HG03139 (cell line): ENCODE measurements around the gene CCDC86.

ENCODE experiments used
- ATAC-seq: cut with Tn5 transposase; IDR thresholded peaks from one replicate; pipeline ENCODE4 v1.9.1; 2021; ENCODE audit not compliant: unreplicated experiment

The CCDC86 gene

DNA sequence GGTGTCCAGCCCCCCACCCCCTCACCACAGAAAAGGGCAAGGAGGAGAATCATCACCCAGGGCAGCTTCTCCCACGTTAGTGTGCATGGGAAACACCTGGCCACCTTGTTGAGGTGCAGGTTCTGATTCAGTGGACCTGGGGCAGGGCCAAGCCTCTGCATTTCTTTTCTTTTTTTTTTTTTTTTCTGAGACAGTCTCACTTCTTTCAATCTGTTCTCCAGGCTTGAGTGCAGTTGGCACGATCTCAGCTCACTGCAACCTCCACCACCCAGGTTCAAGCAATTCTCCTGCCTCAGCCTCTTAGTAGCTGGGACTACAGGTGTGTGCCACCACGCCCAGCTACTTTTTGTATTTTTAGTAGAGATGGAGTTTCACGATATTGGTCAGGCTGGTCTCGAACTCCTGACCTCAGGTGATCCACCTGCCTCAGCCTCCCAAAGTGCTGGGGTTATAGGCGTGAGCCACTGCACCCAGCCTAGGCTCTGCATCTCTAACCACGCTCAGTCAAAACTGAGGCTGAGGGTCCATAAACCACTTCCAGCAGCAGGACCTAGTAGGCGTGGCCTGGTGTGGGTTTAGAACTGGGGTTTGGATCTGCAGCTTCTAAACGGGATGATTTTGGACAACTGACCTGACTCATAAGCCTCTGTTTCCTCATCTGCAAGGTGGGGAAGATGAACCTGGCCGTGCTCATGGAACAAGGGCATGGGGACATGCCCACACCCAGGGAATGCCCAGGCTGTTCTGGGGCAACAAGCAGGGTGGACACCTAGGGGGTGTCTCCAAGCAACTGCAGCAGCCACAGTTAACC, 26.2 kb downstream of the CCDC86 start:
- no peak for ATAC-seq

DNA sequence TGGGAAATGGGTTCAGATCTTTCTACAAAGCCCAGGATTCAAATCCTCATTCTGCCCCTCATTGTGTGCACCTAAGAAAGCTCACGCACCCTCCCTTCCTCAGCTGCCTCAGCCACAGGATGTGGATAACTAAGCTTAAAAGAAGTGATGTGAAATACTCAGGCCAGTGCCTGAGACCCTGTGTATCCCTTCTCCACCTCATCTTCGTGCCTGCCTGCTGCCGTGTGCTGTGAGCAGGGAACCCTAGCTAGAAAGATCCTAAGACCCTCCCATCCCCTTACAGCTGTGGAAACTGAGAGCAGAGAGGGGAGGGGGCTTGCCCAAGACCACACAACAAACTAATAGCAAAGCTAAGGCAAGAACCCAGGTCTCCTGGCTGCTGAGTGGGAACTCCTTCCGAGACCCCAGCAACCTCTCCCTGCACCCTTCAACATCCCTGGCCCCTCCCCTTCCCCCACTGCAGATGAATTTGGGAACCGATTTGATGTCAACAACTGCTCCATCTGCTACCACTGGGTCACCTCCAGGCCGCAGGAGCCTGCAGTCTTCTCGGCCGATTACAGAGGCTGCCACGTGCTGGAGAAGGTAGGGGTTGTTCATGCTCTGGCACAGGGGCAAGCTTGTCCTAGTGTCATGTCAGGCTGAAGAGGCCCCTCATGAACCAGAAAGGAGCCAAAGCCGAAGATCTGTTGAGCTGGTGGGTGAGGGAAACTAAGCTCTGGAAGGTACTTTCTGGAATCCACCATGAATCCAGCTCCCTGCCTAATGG, 27.0 kb downstream of the CCDC86 start:
- no peak for ATAC-seq

DNA sequence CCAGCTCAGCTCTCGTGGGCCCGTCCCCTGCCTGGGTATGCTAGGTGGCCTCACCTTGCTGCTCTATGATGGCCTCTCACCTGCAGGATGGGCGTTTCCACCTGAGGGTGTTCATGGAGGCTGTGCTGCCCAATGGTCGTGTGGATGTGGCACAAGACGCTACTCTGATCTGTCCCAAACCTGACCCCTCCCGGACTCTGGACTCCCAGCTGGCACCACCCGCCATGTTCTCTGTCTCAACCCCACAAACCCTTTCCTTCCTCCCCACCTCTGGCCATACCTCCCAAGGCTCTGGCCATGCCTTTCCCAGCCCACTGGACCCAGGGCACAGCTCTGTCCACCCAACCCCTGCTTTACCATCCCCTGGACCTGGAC, 27.5 kb downstream of the CCDC86 start:
- ATAC-seq = no peak

DNA sequence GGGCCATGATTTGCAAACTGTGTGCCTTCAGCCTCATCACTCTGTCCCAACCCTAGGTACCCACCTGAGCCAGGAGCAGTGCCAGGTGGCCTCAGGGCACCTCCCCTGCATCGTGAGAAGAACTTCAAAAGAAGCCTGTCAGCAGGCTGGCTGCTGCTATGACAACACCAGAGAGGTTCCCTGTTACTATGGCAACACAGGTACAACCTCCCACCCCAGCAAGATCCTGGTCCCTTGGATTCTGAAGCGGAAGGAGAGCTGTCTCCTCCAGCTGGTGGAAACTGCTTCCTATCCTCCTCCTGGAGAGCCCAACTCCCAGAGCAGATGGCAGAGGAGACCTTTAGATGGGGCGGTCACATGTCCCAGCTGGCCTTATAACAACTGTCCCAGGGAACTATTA, 28.4 kb downstream of the CCDC86 start:
- ATAC-seq = no peak

DNA sequence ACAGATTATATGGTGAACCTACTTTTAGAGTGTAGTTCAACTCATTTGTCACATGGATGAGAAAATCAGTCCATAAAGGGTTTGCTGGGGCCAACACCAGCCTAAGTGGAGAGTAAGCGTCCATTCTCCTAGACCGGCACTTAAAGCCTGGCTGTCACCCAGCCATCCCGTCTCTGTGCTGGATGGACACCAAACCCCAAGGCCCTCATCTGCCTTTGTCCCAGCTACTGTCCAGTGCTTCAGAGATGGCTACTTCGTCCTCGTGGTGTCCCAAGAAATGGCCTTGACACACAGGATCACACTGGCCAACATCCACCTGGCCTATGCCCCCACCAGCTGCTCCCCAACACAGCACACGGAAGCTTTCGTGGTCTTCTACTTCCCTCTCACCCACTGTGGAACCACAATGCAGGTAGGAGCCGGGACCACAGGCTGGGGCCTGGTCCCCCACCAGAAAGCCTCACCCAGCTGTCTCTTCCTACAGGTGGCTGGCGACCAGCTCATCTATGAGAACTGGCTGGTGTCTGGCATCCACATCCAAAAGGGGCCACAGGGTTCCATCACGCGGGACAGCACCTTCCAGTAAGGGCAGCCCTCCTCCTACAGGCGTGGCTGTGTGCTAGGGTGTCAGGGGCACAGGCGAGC, 28.9 kb downstream of the CCDC86 start:
- ATAC-seq = no peak

DNA sequence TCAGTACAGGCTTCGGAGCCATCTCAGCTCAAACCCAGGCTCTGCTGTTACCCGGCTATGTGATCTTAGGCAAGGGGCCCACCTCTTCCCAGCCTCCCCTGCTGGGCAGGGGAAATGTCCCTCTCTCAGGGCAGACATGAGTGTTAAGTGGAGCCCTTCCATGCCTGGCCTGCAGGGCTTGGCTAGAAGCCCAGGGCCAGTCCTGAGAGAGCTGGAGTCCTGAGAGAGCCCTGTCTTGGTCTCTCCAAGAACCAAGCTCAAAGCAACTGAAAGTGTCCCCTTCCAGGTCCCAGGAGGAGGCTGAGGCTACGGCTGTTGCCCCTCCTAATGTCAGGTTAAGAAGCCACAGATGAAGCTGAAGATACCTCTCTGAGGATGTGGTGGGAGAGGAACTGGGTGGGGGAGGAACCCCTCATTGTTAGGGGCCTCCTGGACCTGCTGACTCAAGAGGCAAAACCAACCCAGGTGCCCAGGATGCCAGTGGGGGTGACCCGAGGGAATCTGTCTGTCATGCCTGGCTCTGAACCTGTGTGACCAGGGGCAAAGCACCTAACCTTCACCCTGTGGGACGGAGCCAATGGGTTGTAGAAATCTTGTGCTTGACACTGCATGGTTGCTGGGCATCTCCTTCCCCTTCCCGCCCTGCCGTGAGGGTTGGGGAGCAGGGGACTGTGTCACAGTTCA, 29.6 kb downstream of the CCDC86 start:
- no peak for ATAC-seq

DNA sequence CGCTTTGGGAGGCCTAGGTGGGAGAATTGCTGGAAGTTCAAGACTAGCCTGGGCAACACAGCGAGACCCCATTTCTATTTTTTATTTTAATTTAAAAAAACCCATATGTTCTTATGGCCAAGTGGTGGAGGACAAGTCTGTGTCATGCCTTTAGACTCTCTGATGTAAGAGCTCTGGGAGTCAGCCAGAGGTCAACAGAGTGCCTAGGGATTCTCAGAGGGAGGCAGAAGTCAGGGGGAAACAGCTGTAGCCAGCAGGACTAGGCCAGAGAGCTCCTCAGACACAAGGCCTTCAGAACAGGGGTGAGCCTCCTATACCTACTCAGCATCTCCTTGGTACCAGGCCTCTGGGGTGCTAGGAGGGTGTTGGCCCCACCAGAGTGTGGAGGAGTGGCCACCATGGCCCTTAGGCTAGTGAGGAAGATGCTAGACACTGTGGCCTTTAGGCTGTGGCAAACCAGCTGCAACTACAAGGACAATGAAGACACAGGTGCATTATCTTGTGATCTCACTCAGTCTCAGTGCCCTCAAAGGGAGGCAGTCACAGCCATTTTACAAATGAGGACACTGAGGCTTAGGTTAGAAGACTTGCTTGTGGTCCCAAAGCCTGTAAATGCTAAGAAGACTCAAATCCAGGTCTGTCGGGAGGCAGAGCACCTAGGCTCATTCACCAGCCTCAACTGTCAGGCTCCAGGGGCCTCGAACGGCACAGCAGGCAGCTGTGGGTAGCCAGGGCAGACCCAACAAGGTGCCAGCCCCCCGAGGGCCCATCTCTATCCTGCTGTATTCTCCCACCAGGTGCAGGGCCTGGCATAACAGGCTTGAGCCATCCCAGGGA, 30.4 kb downstream of the CCDC86 start:
- ATAC-seq = no peak

DNA sequence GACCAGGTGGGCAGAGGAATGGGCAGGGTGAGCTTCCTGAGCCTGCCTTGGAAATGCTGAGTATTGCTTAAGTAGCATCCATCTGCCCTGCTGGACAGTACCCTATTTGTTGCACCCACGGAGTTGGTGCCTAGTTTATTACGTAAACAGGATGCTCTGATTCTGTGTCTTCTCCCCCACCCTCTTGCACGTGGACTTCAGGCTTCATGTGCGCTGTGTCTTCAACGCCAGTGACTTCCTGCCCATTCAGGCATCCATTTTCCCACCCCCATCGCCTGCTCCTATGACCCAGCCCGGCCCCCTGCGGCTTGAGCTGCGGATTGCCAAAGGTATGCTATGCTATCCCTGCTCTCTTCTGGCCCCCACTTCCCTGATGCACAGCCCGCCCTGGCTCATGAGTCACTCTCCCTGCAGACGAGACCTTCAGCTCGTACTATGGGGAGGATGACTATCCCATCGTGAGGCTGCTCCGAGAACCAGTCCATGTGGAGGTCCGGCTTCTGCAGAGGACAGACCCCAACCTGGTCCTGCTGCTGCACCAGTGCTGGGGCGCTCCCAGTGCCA, 31.1 kb downstream of the CCDC86 start:
- ATAC-seq = no peak

DNA sequence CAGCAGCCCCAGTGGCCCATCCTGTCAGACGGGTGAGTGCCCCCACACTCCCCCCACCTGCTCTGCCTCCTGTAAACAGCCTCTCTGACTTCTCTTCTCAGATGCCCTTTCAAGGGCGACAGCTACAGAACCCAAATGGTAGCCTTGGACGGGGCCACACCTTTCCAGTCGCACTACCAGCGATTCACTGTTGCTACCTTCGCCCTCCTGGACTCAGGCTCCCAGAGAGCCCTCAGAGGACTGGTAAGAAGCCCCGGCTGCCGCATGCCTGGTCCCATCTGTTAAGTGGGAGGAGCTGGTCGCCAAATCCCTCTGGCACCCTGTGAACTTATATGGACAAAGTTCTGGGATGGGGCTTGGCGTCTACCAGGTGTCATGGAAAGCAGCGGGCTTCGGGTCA, 31.6 kb downstream of the CCDC86 start:
- no peak for ATAC-seq

DNA sequence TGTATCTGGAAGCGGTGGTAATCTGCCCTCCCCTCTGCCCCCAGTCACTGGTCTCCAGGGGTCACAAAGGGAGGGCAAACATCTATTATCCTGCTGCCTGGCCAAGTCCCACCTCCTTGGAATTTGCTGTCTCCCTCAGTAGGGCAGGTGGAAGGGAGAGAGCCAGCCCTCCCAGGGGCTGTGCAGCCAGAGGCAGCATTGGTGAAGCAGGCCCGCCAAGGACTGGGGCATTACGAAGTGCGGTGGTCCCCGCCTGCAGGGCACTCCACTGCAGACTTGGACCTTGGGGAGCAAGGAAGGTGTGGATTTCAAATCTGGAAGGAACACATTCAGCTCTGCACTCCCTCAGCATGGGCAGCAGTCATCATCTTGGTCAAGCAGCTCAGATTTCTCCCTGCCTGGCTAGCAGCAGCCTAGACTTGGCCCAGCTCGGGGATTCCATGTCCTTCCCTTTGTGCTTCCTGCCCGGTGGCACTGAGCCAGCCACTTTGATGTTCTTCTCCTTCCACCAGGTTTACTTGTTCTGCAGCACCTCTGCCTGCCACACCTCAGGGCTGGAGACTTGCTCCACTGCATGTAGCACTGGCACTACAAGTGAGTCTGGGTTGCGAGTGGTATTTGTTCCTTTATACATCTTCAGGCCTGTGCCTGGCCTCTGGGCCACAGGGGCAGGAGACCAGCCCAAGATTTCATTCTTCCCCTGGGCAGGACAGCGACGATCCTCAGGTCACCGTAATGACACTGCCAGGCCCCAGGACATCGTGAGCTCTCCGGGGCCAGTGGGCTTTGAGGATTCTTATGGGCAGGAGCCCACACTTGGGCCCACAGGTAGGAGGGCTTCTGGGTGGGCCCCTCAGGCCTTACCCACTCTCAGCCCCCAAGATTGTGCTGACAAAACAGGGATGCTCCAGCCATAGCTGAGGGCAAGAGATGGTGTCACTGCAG, 32.8 kb downstream of the CCDC86 start:
- ATAC-seq = no peak

DNA sequence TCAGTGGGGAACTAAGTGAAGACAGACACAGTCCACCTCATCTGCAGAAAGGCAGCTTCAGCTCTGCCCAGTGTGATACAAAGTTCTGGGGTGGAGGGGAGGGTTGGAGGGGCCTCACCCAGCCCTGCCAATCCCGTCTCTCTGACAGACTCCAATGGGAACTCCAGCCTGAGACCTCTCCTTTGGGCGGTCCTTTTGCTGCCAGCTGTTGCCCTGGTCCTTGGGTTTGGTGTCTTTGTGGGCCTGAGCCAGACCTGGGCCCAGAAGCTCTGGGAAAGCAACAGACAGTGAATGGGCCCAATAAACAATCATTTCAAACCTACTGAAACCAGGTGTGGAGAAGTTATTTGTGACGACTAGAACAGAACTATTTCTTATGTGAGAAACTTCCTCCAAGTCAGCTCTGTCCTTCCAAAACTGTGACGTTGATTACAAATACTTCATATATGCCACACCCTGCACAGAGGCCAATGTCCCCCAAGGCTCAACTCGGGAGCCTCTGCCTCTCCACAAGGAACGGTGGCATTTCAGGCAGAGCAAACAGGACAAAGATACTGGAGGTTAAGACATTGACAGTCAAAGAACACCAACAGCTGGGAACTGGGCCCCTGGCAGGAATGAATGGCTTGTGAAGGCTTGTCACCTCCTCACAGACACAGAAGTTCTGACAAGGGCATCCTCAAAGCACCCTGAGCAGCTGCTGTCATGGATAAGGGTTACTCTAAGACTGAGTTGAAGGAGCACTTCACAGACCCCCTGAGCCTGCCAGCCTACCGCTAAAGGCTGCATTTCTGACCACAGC, 33.7 kb downstream of the CCDC86 start:
- ATAC-seq = no peak

DNA sequence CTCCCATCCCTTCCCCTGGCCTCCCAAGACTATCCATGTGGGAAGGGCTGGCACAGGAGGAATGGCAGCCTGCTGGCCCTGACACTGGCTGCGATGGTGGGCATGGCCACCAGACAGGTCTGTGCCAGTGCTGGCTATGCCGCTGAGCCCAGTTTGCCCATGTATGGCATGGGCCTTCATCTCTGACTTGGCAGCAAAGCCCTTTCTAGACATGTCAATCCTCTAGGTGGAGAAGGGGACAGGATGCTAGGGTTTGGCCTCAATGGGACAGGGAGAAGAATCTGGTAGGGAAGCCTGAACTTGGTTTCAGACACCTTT, 34.2 kb downstream of the CCDC86 start:
- ATAC-seq = no peak

DNA sequence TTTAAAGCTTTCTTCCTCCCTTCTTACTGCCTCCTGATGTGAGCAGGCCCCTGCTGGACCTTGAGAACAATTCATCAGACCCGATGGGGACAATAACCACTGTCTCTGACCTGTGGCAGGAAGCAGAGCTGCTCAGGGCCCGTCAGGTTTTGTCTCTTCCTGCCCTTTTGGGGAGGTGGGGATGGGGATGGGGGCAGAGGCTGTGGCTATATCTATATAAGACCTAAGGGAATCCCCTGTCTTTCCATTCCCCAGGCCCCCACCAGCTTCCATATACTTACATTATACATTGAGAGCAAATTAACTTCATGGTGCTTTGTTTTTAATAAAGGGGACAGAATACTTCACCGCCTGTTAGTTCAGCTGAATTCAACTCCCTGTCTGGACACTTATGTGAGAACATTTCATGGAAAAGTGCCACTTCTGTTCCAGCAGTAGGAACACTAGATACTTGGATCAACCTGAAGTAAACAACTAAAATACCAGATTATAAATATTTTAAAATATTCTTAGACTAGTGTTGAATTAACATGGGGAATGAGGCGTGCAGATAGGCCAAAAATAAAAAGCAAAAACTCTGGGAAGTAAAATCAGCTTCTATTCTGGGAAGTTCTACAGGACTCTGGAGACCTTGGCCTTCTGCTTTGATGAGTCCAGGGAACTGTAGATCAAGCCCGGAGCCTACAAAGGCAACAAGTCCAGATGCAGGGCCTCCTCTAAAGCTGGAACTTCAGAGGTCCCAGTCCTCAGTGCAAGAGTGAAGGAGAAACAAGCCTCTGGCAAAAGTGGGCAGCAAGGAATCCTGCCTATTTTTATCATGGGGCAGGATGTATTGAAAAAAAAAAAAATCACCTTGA, 36.6 kb downstream of the CCDC86 start:
- ATAC-seq = no peak

DNA sequence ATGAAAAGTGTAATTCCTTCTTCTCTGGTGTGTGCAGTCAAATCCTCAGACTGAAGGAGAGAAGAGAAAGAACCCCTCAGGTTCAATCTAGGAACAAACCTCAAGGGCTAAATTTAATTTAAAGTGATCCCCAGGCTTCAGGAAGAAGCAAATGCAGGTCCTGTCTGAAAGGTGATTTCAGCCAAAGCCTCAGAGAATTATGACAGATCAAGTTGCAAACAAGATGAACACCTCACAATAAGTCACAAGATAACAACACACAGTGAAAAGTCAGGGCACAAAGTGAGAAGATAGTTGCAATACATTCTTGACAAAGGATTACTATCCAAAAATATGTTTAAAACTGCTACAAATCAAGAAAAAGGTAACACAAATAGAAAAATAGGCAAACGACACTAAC, 37.2 kb downstream of the CCDC86 start:
- ATAC-seq = no peak

DNA sequence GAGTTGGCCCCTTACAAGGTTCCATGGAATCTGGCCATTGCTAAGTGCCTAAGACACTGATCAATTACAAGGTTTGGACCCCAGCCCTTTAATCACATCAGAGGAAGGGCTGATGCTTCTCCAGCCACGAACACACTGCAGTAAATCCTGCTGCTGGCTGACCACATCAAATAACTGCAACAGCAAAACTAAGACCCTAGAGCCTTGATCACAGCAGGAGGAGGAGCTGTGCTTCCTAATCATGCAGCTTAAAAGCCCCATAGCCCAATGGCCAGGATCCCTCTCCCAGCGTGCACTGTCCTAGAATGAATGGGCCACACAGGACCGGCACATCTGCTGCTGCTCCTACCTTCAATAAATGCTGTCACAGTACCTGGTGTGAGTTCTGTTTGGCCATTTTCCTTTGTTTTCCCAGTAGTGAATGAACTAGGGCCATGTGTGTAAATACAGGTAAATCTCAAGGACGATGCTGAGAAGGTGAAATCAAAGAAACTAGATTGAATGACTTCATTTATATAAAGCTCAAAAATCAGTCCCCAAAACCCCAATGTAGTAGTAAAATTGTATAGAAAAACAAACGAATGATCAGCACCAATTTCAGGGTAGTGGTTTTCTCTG, 38.2 kb downstream of the CCDC86 start:
- ATAC-seq = no peak

DNA sequence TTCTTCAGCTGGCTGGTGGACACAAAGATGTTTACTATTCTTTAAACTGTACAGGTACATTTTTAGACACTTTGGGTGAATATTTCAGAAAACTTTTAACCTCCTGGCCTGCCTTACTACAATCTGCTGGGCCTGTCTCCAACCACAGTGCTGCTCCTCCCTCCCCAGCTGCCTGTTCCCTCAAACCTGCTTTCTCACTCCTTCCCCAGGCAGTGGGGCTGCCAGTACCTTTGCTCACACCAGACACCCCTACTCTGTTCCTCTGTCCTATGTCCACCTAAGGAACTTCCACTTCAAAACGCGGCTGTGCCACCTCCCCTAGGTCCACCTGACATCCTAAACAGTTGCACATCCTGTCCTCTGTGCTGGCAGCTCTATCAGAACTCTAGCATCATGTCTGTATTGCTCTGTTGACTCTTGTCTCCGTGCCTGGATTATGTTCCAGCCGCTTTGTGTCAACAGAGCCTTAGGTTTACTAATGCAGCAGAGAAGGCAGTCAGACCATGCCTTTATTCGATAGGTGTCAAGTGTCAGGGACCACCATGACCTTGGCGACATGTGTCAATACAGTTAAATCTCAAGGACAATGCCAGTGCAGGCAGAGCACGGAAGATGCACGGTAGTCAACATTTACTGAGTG, 38.9 kb downstream of the CCDC86 start:
- ATAC-seq = no peak

DNA sequence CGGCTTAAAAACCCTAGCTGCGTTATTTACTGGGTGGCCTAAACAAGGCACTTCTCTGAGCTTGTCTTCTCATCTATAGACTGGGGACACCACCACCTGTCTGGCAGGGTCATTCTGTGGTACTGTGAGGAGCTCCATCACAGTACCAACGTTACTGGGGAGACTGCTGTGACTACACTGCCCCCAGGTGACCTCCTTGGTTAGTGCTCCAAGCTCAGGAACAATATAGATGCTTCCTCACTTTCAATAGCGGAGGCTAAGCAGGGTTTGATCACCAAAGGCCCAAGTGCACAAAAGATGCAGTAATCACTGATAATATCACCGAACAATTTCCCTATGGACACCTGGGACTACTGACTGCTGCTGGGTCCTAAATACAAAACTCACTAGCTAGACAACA, 45.6 kb downstream of the CCDC86 start:
- no peak for ATAC-seq
